Naive thymus-derived CD4-positive, alpha-beta T cell (primary cell): ENCODE results near the gene ACOXL. TPM values are rescaled to one million over a fixed set of nuclear protein-coding genes. Genes with fewer than 3 reads are reported as not detected.

Experiments
- ATAC-seq: fragments of 150-1000 bp; cut with Tn5 transposase; 2 replicates; pipeline ENCODE4 v1.10.0; 2021; ENCODE audit warnings: mild to moderate bottlenecking, moderate library complexity
- CTCF ChIA-PET: fragments of 350-600 bp; sonication (Branson Sonifier 250); formaldehyde crosslinking; loops from one replicate; lab custom pipeline; 2021; ENCODE audit warnings: antibody characterized with exemption; lab: Charles Lee
- POLR2A ChIA-PET: fragments of 350-600 bp; sonication (Branson Sonifier 250); formaldehyde crosslinking; loops from one replicate; lab custom pipeline; 2021; ENCODE audit warnings: antibody characterized with exemption, inconsistent platforms; lab: Charles Lee
- DNase-seq, 9 donors: peaks; one replicate each; pipeline versions ENCODE4 v3.0.0 to v3.0.0-alpha.2; 2020 to 2022; ENCODE audit warnings: mixed read lengths in 1 of 9
- H3K27ac ChIP-seq: one replicate; pipeline ENCODE4 v1.7.0; 2013; ENCODE audit warnings: mild to moderate bottlenecking, low read depth, low read length, moderate library complexity
- H3K27me3 ChIP-seq, 2 donors: one replicate each; pipeline ENCODE4 v1.7.0; 2013; ENCODE audit warnings: low read length in 2 of 2, mild to moderate bottlenecking in 2 of 2, moderate library complexity in 2 of 2; ENCODE audit not compliant: control insufficient read depth in 2 of 2, insufficient read depth in 2 of 2
- H3K36me3 ChIP-seq, 3 experiments: 1 replicate in 2 of 3; 2 replicates in 1 of 3; pipeline ENCODE4 v1.7.0; 2013; ENCODE audit warnings: low read length in 3 of 3, mild to moderate bottlenecking in 3 of 3, moderate library complexity in 1 of 3; ENCODE audit not compliant: insufficient read depth in 3 of 3, control insufficient read depth in 2 of 3
- H3K4me1 ChIP-seq, 2 donors: one replicate each; pipeline ENCODE4 v1.7.0; 2013; ENCODE audit warnings: low read length in 2 of 2, mild to moderate bottlenecking in 2 of 2, moderate library complexity in 1 of 2; ENCODE audit not compliant: control insufficient read depth in 2 of 2, insufficient read depth in 2 of 2
- H3K4me3 ChIP-seq: 2 replicates; pipeline ENCODE4 v1.7.0; 2013; ENCODE audit warnings: mild to moderate bottlenecking, low read length
- H3K9me3 ChIP-seq, 3 experiments: 1 replicate in 2 of 3; 2 replicates in 1 of 3; pipeline ENCODE4 v1.7.0; 2013; ENCODE audit warnings: low read length in 3 of 3; ENCODE audit not compliant: control insufficient read depth in 2 of 3
- H3K27ac Mint-ChIP-seq, 9 donors: one replicate each; pipeline ENCODE4 v1.8.0; 2020 to 2022; ENCODE audit warnings: mixed read lengths in 9 of 9, mild to moderate bottlenecking in 8 of 9, moderate library complexity in 5 of 9, inconsistent platforms in 2 of 9
- H3K27me3 Mint-ChIP-seq, 5 donors: one replicate each; pipeline ENCODE4 v1.8.0; 2021 to 2022; ENCODE audit warnings: mixed read lengths in 5 of 5, mild to moderate bottlenecking in 1 of 5
- H3K36me3 Mint-ChIP-seq, 5 donors: one replicate each; pipeline ENCODE4 v1.8.0; 2020 to 2022; ENCODE audit warnings: mixed read lengths in 5 of 5, mild to moderate bottlenecking in 3 of 5, inconsistent platforms in 1 of 5
- H3K4me1 Mint-ChIP-seq, 7 donors: one replicate each; pipeline ENCODE4 v1.8.0; 2020 to 2022; ENCODE audit warnings: mixed read lengths in 7 of 7, mild to moderate bottlenecking in 3 of 7, inconsistent platforms in 1 of 7
- H3K4me3 Mint-ChIP-seq, 10 donors: one replicate each; pipeline ENCODE4 v1.8.0; 2020 to 2022; ENCODE audit warnings: mild to moderate bottlenecking in 10 of 10, mixed read lengths in 10 of 10, moderate library complexity in 6 of 10, inconsistent platforms in 2 of 10
- H3K9me3 Mint-ChIP-seq, 11 donors: one replicate each; pipeline ENCODE4 v1.8.0; 2020 to 2022; ENCODE audit warnings: mixed read lengths in 11 of 11, mild to moderate bottlenecking in 4 of 11, inconsistent platforms in 1 of 11, moderate library complexity in 1 of 11
- intact Hi-C, 2 donors: fragments of 100-400 bp; cut with micrococcal nuclease; formaldehyde crosslinking; loops; one replicate each; pipeline ENCODE4 v1.15.1; 2023
- polyA plus RNA-seq, 2 donors: library from polyadenylated mRNA; unstranded; fragments of 300-500 nt; fragmentation: Illumina TruSeq; gene quantifications; one replicate each; pipeline ENCODE4 v1.2.3, GENCODE V29; 2021
- total RNA-seq, 6 experiments: library from RNA in 5 of 6; stranded (reverse) in 5 of 6; gene quantifications; 1 replicate in 5 of 6; 2 replicates in 1 of 6; pipeline ENCODE4 v1.2.3 and lab custom pipeline; 2021 to 2026

ACOXL gene
- total and polyA plus RNA-seq, 7 experiments from 2014 or later, result 0.29 TPM; not detected in 6

DNA sequence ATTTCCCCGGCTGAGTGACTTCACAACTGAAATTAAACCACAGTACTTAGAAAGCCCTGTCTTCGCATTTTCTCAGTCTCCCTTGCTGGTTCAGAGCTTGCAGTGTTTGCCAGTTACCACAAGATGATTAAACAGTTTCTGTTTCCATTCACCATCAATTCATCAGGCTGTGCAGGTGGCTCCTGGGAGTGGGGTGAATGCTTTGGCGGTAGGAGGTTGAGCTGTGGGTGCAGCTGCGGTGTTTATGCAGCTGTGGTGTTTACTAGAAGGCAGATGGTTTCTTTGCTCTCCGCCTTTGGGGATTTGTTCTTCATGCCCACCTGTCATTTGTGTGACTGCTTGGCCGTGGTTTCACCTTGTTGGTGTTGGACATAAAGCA lies 16.1 kb downstream of the ACOXL start:
- Histone ChIP-seq H3K27ac (no peak overlapping the region), H3K27me3 (no peaks in the 10 kb centered on the region), H3K4me3 (peak overlapping the region; percentile 0), H3K36me3 (no peaks in the 10 kb centered on the region), H3K9me3 (no peaks in the 10 kb centered on the region), H3K4me1 (peaks cover 11 to 13% of the 10 kb centered on the region in 2 donors)
- ChIA-PET CTCF (no interaction called here), POLR2A (no interaction called here)
- Mint-ChIP-seq H3K36me3 (peaks cover 0 to 7% (median 0%) of the 10 kb centered on the region in 5 donors), H3K9me3 (no peaks in the 10 kb centered on the region), H3K4me1 (peaks cover 12 to 45% (median 16%) of the 10 kb centered on the region in 7 donors), H3K27me3 (peaks cover 34 to 53% (median 37%) of the 10 kb centered on the region in 5 donors), H3K4me3 (peak overlapping the region in 9 of 10 donors; percentile 7 to 72 (median 43)), H3K27ac (peak overlapping the region in 1 of 9 donors; percentile 79)
- DNase-seq, result peak in 6 of 9 donors; percentile 7 to 77 (median 16)
- ATAC-seq, result peak; percentile 86
- intact Hi-C loops, result loop anchor here in 1 of 2 donors (2.0 to 5.0 kb wide), 2 partner anchors 70 to 109 kb away; partner anchors contain the start of gene BUB1

DNA sequence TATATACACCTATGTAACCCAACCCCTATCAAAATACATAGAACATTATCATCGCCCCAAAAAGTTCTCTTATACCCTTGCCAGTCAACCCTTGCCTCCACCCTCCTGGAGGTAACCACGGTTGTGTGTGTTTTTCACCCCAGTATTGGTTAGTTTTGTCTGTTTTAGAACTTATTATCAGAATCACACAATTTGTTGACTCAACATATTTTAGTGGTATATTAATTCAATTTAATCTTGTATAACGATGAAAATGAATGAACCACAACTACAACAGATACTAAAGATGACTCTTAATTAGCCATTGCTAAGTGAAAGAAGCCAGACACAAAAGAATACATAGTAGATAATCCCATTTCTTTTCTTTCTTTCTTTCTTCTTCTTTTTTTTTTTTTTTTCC lies 19.3 kb downstream of the ACOXL start:
- DNase-seq, result no peak
- intact Hi-C loops, result no loop called here
- Mint-ChIP-seq H3K27ac (no peak overlapping the region), H3K4me3 (no peak overlapping the region), H3K36me3 (peaks cover 0 to 4% (median 0%) of the 10 kb centered on the region in 5 donors), H3K4me1 (peaks cover 12 to 39% (median 16%) of the 10 kb centered on the region in 7 donors), H3K27me3 (peaks cover 15 to 46% (median 23%) of the 10 kb centered on the region in 5 donors), H3K9me3 (no peaks in the 10 kb centered on the region)
- H3K4me1 ChIP-seq, result peaks cover 11 to 13% of the 10 kb centered on the region in 2 donors
- no peak overlapping the region for H3K27ac ChIP-seq
- H3K9me3 ChIP-seq, result no peaks in the 10 kb centered on the region
- no peaks in the 10 kb centered on the region for H3K27me3 ChIP-seq
- no peak overlapping the region for H3K4me3 ChIP-seq
- no peak for ATAC-seq
- no peaks in the 10 kb centered on the region for H3K36me3 ChIP-seq
- CTCF ChIA-PET, result no interaction called here
- POLR2A ChIA-PET, result no interaction called here

DNA sequence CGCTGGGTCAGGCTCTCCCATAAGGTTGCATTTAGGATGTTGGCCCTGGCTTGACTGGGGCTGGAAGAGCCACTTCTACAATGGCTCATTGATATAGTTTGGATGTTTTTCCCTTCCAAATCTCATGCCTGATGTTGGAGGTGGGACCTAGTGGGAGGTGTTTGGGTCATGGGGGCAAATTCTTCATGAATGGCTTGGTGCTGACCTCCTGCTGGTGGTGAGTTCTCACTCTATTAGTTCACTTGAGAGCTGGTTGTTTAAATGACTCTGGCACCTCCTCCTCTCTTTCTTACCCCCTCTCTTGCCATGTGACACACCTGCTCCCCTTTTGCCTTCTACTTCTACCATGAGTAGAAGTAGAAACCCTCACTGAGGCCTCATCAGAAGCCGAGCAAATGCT lies 20.5 kb downstream of the ACOXL start:
- ATAC-seq (no peak), DNase-seq (no peak)
- Histone ChIP-seq H3K27me3 (no peaks in the 10 kb centered on the region), H3K9me3 (no peaks in the 10 kb centered on the region), H3K27ac (no peak overlapping the region), H3K4me3 (no peak overlapping the region), H3K4me1 (peaks cover 6 to 11% of the 10 kb centered on the region in 2 donors), H3K36me3 (no peaks in the 10 kb centered on the region)
- Mint-ChIP-seq H3K36me3 (peaks cover 0 to 4% (median 0%) of the 10 kb centered on the region in 5 donors), H3K9me3 (no peaks in the 10 kb centered on the region), H3K27ac (no peak overlapping the region), H3K27me3 (peaks cover 9 to 54% (median 18%) of the 10 kb centered on the region in 5 donors), H3K4me3 (no peak overlapping the region), H3K4me1 (peaks cover 8 to 27% (median 11%) of the 10 kb centered on the region in 7 donors)
- POLR2A ChIA-PET, result no interaction called here
- CTCF ChIA-PET, result no interaction called here
- intact Hi-C loops, result no loop called here

DNA sequence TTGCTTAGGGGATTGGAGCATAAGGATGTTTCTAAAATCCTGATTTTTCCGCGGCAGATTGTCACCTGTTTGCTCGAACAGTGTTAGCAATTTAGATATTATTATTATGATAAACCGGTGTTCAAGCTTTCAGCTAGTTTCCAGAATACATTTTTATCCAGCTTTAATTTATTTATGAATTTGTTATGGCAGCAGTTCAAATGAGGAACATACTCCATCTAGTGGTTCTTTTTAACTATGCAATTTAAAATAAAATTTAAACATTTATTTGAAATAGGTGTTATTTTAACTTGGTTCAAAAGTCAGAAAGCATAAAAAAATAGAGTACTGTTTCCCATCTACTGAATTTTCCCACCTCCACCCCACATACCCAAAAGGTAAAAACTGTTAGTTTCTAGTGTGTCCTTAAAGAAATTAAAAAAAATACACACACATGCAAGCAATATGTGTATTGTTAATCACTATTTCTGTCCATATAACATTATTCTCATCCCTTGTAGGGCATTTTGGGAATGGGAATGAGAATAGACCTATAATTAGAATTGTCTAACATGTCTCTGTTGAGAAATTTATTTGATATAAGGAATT lies 23.2 kb downstream of the ACOXL start:
- H3K4me1 ChIP-seq, result no peaks in the 10 kb centered on the region
- H3K9me3 ChIP-seq, result no peaks in the 10 kb centered on the region
- no peak overlapping the region for H3K4me3 Mint-ChIP-seq
- DNase-seq (peak in 2 of 9 donors; percentile 7 to 18), ATAC-seq (no peak)
- H3K9me3 Mint-ChIP-seq, result peaks cover 0 to 23% (median 10%) of the 10 kb centered on the region in 11 donors
- H3K27ac Mint-ChIP-seq, result no peak overlapping the region
- H3K27me3 Mint-ChIP-seq, result peaks cover 9 to 64% (median 18%) of the 10 kb centered on the region in 5 donors
- peaks cover 0 to 6% (median 0%) of the 10 kb centered on the region in 5 donors for H3K36me3 Mint-ChIP-seq
- ChIA-PET CTCF (interaction anchor here (0.6 to 1.2 kb wide), 3 partner anchors 8 to 165 kb away, joined by 3 read pairs; no protein-coding TSS in a partner anchor), POLR2A (no interaction called here)
- H3K36me3 ChIP-seq, result no peaks in the 10 kb centered on the region
- no peak overlapping the region for H3K27ac ChIP-seq
- peaks cover 0 to 9% (median 0%) of the 10 kb centered on the region in 7 donors for H3K4me1 Mint-ChIP-seq
- no peak overlapping the region for H3K4me3 ChIP-seq
- H3K27me3 ChIP-seq, result no peaks in the 10 kb centered on the region
- intact Hi-C loops, result loop anchor here in 1 of 2 donors (2.0 to 5.0 kb wide), 2 partner anchors 77 to 598 kb away; partner anchors contain the start of gene BUB1

DNA sequence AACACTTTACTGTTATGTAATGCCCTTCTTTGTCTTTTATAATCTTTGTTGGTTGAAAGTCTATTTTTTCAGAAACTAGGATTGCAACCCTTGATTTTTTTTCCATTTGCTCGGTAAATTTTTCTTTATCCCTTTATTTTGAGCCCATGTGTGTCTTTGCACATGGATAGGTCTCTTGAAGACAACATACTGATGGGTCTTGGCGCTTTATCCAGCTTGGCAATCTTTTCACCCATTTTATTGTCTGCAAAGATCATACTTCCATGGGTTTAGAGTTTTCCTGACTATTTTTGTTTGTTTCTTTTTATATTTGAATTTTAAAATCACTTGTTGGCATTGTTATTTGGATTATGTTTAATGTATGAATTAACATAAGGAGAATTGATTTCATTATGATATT lies 27.0 kb downstream of the ACOXL start:
- CTCF ChIA-PET, result interaction anchor here (1.0 kb wide), 1 partner anchor 65 kb away, joined by 4 read pairs; no protein-coding TSS in a partner anchor

DNA sequence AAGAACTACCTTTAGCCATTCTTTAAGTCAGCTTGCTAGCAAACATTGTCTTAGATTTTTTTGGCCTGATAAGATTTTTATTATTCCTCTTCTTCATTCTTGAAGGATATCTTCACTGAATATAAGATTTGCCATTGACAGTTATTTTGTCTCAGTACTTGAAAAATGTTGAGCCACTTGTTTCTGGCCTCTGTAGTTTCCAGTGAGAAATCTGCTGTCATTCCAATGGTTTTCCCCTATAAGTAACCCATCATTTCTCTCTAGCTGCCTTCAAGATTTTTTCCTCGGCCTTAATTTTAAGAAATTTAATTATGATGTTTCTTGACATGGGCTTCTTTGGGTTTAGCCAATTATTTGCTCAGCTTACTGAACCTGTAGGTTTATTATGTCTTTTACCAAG lies 32.6 kb downstream of the ACOXL start:
- no peaks in the 10 kb centered on the region for H3K27me3 ChIP-seq
- H3K9me3 ChIP-seq, result no peaks in the 10 kb centered on the region
- peaks cover 8 to 62% (median 25%) of the 10 kb centered on the region in 5 donors for H3K27me3 Mint-ChIP-seq
- intact Hi-C loops, result no loop called here
- POLR2A ChIA-PET, result no interaction called here
- H3K36me3 ChIP-seq, result no peaks in the 10 kb centered on the region
- no peaks in the 10 kb centered on the region for H3K4me1 ChIP-seq
- no peak overlapping the region for H3K4me3 Mint-ChIP-seq
- no peak overlapping the region for H3K27ac ChIP-seq
- CTCF ChIA-PET, result no interaction called here
- H3K27ac Mint-ChIP-seq, result no peak overlapping the region
- H3K9me3 Mint-ChIP-seq, result peaks cover 0 to 27% (median 6%) of the 10 kb centered on the region in 11 donors
- H3K4me1 Mint-ChIP-seq, result no peaks in the 10 kb centered on the region
- ATAC-seq, result no peak
- no peak overlapping the region for H3K4me3 ChIP-seq
- no peak for DNase-seq
- peaks cover 0 to 6% (median 0%) of the 10 kb centered on the region in 5 donors for H3K36me3 Mint-ChIP-seq

More for the DNA sequence above, 27.0 kb downstream of the ACOXL start:
- Histone ChIP-seq H3K4me3 (no peak overlapping the region), H3K4me1 (no peaks in the 10 kb centered on the region), H3K27ac (no peak overlapping the region), H3K36me3 (no peaks in the 10 kb centered on the region), H3K9me3 (no peaks in the 10 kb centered on the region), H3K27me3 (no peaks in the 10 kb centered on the region)
- Mint-ChIP-seq H3K4me3 (no peak overlapping the region), H3K4me1 (peaks cover 0 to 5% (median 0%) of the 10 kb centered on the region in 7 donors), H3K36me3 (peaks cover 0 to 6% (median 0%) of the 10 kb centered on the region in 5 donors), H3K27ac (no peak overlapping the region), H3K9me3 (peaks cover 0 to 28% (median 10%) of the 10 kb centered on the region in 11 donors), H3K27me3 (peaks cover 13 to 67% (median 27%) of the 10 kb centered on the region in 5 donors)
- intact Hi-C loops, result loop anchor here in 1 of 2 donors (5.0 kb wide), 1 partner anchor 602 kb away; no protein-coding TSS in a partner anchor
- DNase-seq, result no peak
- POLR2A ChIA-PET, result no interaction called here
- ATAC-seq, result no peak
